HepG2 (cell line): Measurements from ENCODE around the gene OSBPL9. TPM values are rescaled to one million over a fixed set of nuclear protein-coding genes. Genes with fewer than 3 reads are reported as not detected.

Experiments used
- ATAC-seq: fragments of 200-7000 bp; cut with Tn5 transposase; 3 replicates; pipeline ENCODE4 v1.9.1; 2020; ENCODE audit warnings: mild to moderate bottlenecking, moderate library complexity
- BruUV-seq: library from RNA; stranded (reverse); fragments of 400-500 nt; replicated peaks from 2 replicates; lab custom pipeline; 2021; lab: Mats Ljungman, UMichigan
- CTCF ChIA-PET: fragments of 300-600 bp; formaldehyde crosslinking; extraction: SDS; loops from one replicate; lab custom pipeline; 2021; ENCODE audit warnings: low total read pairs, inconsistent platforms, low intra/inter-chr PET ratio; lab: Yijun Ruan, JAX
- POLR2A ChIA-PET: fragments of 350-600 bp; sonication (Branson Sonifier 250); formaldehyde crosslinking; loops from one replicate; lab custom pipeline; 2020; ENCODE audit warnings: antibody characterized with exemption, inconsistent platforms; lab: Yijun Ruan, JAX
- DNase-seq: peaks from one replicate; pipeline ENCODE4 v3.0.0-alpha.2; 2015; ENCODE audit warnings: low spot score
- FAIRE-seq: peaks from 3 replicates; lab custom pipeline; 2011; peaks lifted over from hg19 to GRCh38; lab: Jason Lieb, UNC
- H2AFZ ChIP-seq: one replicate; pipeline ENCODE4 v1.6.1; 2011; ENCODE audit warnings: low read length, inconsistent platforms
- H3K27ac ChIP-seq: fragments of 300-600 bp; 3 replicates; pipeline ENCODE4 v1.8.0; 2011; ENCODE audit warnings: mixed run types, mild to moderate bottlenecking, mixed read lengths, low read length, inconsistent platforms; ENCODE audit not compliant: insufficient read depth; ENCODE audit errors: extremely low read length
- H3K27me3 ChIP-seq, 2 experiments: fragments of 200-600 bp in 1 of 2; 2 replicates in 1 of 2; 3 replicates in 1 of 2; pipeline versions ENCODE4 v1.6.0 to v1.8.0; 2011; ENCODE audit warnings: low read length in 2 of 2, mild to moderate bottlenecking in 2 of 2, moderate library complexity in 2 of 2, inconsistent platforms in 1 of 2; ENCODE audit not compliant: insufficient read depth in 2 of 2, control insufficient read depth in 1 of 2
- H3K36me3 ChIP-seq, 2 experiments: fragments of 200-600 bp in 1 of 2; replicated peaks in 1 of 2; 2 replicates in 1 of 2; 3 replicates in 1 of 2; pipeline versions ENCODE4 v1.5.1 to v1.8.0; 2011; ENCODE audit warnings: low read length in 2 of 2, inconsistent platforms in 1 of 2; ENCODE audit not compliant: insufficient read depth in 2 of 2, control insufficient read depth in 1 of 2
- H3K4me1 ChIP-seq: 2 replicates; pipeline ENCODE4 v1.5.1; 2012; ENCODE audit warnings: low read length, inconsistent platforms; ENCODE audit not compliant: insufficient read depth
- H3K4me2 ChIP-seq: 2 replicates; pipeline ENCODE4 v1.6.0; 2011; ENCODE audit warnings: low read depth, low read length, inconsistent platforms
- H3K4me3 ChIP-seq, 3 experiments: fragments of 200-600 bp in 1 of 3; sonication (generic), shearing (Covaris generic) in 1 of 3; replicated peaks in 1 of 3; 2 replicates each; pipeline ENCODE4 v1.5.1; 2011 to 2016; ENCODE audit warnings: low read length in 3 of 3, inconsistent platforms in 2 of 3, low read depth in 2 of 3, mild to moderate bottlenecking in 2 of 3, control low read depth in 1 of 3, mixed read lengths in 1 of 3; ENCODE audit not compliant: insufficient read depth in 1 of 3
- H3K79me2 ChIP-seq: one replicate; pipeline ENCODE4 v1.6.1; 2011; ENCODE audit warnings: low read length, inconsistent platforms; ENCODE audit not compliant: insufficient read depth
- H3K9ac ChIP-seq: 2 replicates; pipeline ENCODE4 v1.6.0; 2011; ENCODE audit warnings: mild to moderate bottlenecking, low read depth, low read length, inconsistent platforms; ENCODE audit not compliant: insufficient read depth
- H3K9me3 ChIP-seq: 2 replicates; pipeline ENCODE4 v1.5.1; 2012; ENCODE audit warnings: mild to moderate bottlenecking, low read length
- H4K20me1 ChIP-seq: 2 replicates; pipeline ENCODE4 v1.6.0; 2011; ENCODE audit warnings: inconsistent platforms, mild to moderate bottlenecking, low read length, moderate library complexity; ENCODE audit not compliant: insufficient read depth
- CEBPG ChIP-seq: IDR thresholded peaks from 2 replicates; pipeline ENCODE4 v1.6.1; 2016
- FOXO1 ChIP-seq: sonication (generic); formaldehyde crosslinking; IDR thresholded peaks from 2 replicates; pipeline ENCODE4 v1.4.0; 2020; ENCODE audit warnings: missing genetic modification reagents
- MED1 ChIP-seq: sonication (generic); formaldehyde crosslinking; IDR thresholded peaks from 2 replicates; pipeline ENCODE4 v1.4.0; 2020; ENCODE audit warnings: missing genetic modification reagents
- RARG ChIP-seq: sonication (generic); formaldehyde crosslinking; IDR thresholded peaks from 2 replicates; pipeline ENCODE4 v1.4.0; 2020; ENCODE audit warnings: low read depth, mild to moderate bottlenecking, missing genetic modification reagents
- ZNF230 ChIP-seq: sonication (generic); formaldehyde crosslinking; IDR thresholded peaks from 2 replicates; pipeline ENCODE4 v1.4.0; 2020; ENCODE audit warnings: mild to moderate bottlenecking, missing genetic modification reagents
- ZNF343 ChIP-seq: sonication (generic); formaldehyde crosslinking; IDR thresholded peaks from 2 replicates; pipeline ENCODE4 v1.4.0; 2020; ENCODE audit warnings: mild to moderate bottlenecking, missing genetic modification reagents
- ZNF644 ChIP-seq: IDR thresholded peaks from 2 replicates; pipeline ENCODE4 v1.6.1; 2016; ENCODE audit warnings: low read depth
- ZNF678 ChIP-seq: sonication (generic); formaldehyde crosslinking; IDR thresholded peaks from 2 replicates; pipeline ENCODE4 v1.4.0; 2020; ENCODE audit warnings: mild to moderate bottlenecking, missing genetic modification reagents
- WGBS: methylation state at CpG from one replicate; pipeline ENCODE4 v1.1.6; 2017; ENCODE audit warnings: low lambda C conversion rate; 5-methylcytosine and 5-hydroxymethylcytosine counted together
- in situ Hi-C: cut with HindIII; loops from 2 replicates; pipeline ENCODE4 v1.10.0; 2017; ENCODE audit warnings: low pct_unique_long_range_greater_than_20kb; ENCODE audit not compliant: extremely low pct_ligation_motif_present
- intact Hi-C: fragments of 100-400 bp; cut with micrococcal nuclease; formaldehyde crosslinking; loops from one replicate; pipeline ENCODE4 v1.10.0; 2022; ENCODE audit not compliant: unreplicated experiment
- polyA plus RNA-seq, 8 experiments: library from polyadenylated mRNA; depleted of rRNA in 3 of 8; stranded (reverse) in 7 of 8; unstranded in 1 of 8; fragments of >200 nt; fragmentation: Illumina TruSeq in 4 of 8; extraction: Trizol in 4 of 8; gene quantifications; 2 replicates each; pipeline versions ENCODE4 v1.2.1 to v1.2.3, GENCODE V29; 2011 to 2016; ENCODE audit warnings: low read depth in 4 of 8, missing spikeins in 1 of 8, mixed read lengths in 1 of 8; ENCODE audit not compliant: insufficient read depth in 1 of 8
- total RNA-seq, 5 experiments: library from RNA; depleted of rRNA; stranded (reverse); fragments of >200 nt; fragmentation: Illumina TruSeq; extraction: Trizol; gene quantifications; 2 replicates each; pipeline ENCODE4 v1.2.3, GENCODE V29; 2016; ENCODE audit warnings: low read depth in 1 of 5
- TF ChIP-seq, protein P1 (sequence below): sonication (generic); formaldehyde crosslinking; IDR thresholded peaks from 2 replicates; pipeline ENCODE4 v1.5.0; 2020; ENCODE audit warnings: mild to moderate bottlenecking, missing genetic modification reagents
- TF ChIP-seq, protein P2 (sequence below): sonication (generic); formaldehyde crosslinking; IDR thresholded peaks from 2 replicates; pipeline ENCODE4 v1.4.0; 2020; ENCODE audit warnings: mild to moderate bottlenecking, low read depth, missing genetic modification reagents
- TF ChIP-seq, protein P3 (sequence below), 2 experiments: IDR thresholded peaks; 2 replicates each; pipeline ENCODE4 v1.6.1; 2011 to 2012; ENCODE audit warnings: low read length in 2 of 2, borderline replicate concordance in 1 of 2, low read depth in 1 of 2, mild to moderate bottlenecking in 1 of 2, moderate library complexity in 1 of 2
- TF ChIP-seq, protein P4 (sequence below): IDR thresholded peaks from 2 replicates; pipeline ENCODE4 v1.6.1; 2016; ENCODE audit warnings: mild to moderate bottlenecking, missing biosample characterization, missing genetic modification reagents

Gene OSBPL9
- total and polyA plus RNA-seq, 2 of the 13 experiments (the other 11 are each of a cell fraction or from before 2014, with no cell fraction given) = 83.6 to 142 TPM

DNA sequence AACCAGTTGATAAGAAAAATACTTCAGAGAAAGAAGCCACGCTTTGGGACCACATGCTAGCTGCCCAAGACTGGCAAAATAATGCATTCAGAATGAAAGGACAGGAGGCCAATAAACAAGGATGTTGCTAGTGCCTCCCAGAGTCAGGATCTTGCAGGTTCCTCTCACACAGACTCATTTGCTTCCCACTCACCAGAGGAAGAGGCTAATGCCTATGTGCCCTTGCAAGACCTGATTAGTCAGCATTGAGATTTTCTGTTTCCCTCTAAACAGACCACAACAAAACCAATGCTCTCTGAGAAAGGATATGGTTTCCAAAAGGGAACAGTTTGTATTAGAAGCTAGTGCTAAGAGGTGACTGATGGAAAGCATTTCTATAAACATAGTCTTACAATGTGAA, 176.0 kb downstream of the OSBPL9 start:
- in situ Hi-C loops (no loop called here), intact Hi-C loops (no loop called here)
- H3K79me2 ChIP-seq = no peaks in the 10 kb centered on the region
- no peak for ATAC-seq
- peaks cover 19 to 71% of the 10 kb centered on the region in 2 experiments for H3K36me3 ChIP-seq
- H3K27me3 ChIP-seq = no peaks in the 10 kb centered on the region
- H3K4me1 ChIP-seq = no peaks in the 10 kb centered on the region
- CTCF ChIA-PET = no interaction called here
- POLR2A ChIA-PET = no interaction called here
- TF ChIP-seq, protein P1, sequence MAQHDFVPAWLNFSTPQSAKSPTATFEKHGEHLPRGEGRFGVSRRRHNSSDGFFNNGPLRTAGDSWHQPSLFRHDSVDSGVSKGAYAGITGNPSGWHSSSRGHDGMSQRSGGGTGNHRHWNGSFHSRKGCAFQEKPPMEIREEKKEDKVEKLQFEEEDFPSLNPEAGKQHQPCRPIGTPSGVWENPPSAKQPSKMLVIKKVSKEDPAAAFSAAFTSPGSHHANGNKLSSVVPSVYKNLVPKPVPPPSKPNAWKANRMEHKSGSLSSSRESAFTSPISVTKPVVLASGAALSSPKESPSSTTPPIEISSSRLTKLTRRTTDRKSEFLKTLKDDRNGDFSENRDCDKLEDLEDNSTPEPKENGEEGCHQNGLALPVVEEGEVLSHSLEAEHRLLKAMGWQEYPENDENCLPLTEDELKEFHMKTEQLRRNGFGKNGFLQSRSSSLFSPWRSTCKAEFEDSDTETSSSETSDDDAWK (CRISPR knock-in tag) = no peak
- TF ChIP-seq CEBPG (CRISPR knock-in tag) (no peak), RARG (no peak), ZNF678 (CRISPR knock-in tag) (no peak), ZNF644 (no peak), FOXO1 (CRISPR knock-in tag) (no peak), ZNF230 (CRISPR knock-in tag) (no peak), ZNF343 (CRISPR knock-in tag) (no peak), MED1 (CRISPR knock-in tag) (no peak)
- TF ChIP-seq, protein P2, sequence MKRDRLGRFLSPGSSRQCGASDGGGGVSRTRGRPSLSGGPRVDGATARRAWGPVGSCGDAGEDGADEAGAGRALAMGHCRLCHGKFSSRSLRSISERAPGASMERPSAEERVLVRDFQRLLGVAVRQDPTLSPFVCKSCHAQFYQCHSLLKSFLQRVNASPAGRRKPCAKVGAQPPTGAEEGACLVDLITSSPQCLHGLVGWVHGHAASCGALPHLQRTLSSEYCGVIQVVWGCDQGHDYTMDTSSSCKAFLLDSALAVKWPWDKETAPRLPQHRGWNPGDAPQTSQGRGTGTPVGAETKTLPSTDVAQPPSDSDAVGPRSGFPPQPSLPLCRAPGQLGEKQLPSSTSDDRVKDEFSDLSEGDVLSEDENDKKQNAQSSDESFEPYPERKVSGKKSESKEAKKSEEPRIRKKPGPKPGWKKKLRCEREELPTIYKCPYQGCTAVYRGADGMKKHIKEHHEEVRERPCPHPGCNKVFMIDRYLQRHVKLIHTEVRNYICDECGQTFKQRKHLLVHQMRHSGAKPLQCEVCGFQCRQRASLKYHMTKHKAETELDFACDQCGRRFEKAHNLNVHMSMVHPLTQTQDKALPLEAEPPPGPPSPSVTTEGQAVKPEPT (CRISPR knock-in tag) = no peak
- TF ChIP-seq, protein P3, sequence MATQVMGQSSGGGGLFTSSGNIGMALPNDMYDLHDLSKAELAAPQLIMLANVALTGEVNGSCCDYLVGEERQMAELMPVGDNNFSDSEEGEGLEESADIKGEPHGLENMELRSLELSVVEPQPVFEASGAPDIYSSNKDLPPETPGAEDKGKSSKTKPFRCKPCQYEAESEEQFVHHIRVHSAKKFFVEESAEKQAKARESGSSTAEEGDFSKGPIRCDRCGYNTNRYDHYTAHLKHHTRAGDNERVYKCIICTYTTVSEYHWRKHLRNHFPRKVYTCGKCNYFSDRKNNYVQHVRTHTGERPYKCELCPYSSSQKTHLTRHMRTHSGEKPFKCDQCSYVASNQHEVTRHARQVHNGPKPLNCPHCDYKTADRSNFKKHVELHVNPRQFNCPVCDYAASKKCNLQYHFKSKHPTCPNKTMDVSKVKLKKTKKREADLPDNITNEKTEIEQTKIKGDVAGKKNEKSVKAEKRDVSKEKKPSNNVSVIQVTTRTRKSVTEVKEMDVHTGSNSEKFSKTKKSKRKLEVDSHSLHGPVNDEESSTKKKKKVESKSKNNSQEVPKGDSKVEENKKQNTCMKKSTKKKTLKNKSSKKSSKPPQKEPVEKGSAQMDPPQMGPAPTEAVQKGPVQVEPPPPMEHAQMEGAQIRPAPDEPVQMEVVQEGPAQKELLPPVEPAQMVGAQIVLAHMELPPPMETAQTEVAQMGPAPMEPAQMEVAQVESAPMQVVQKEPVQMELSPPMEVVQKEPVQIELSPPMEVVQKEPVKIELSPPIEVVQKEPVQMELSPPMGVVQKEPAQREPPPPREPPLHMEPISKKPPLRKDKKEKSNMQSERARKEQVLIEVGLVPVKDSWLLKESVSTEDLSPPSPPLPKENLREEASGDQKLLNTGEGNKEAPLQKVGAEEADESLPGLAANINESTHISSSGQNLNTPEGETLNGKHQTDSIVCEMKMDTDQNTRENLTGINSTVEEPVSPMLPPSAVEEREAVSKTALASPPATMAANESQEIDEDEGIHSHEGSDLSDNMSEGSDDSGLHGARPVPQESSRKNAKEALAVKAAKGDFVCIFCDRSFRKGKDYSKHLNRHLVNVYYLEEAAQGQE (IDR thresholded peaks at IDR 0.05; ENCODE audit: borderline replicate concordance in 1 of 2, low read depth in 1 of 2, low read length in 2 of 2) = no peak
- TF ChIP-seq, protein P4, sequence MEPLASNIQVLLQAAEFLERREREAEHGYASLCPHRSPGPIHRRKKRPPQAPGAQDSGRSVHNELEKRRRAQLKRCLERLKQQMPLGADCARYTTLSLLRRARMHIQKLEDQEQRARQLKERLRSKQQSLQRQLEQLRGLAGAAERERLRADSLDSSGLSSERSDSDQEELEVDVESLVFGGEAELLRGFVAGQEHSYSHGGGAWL (CRISPR knock-in tag) = no peak
- H3K27ac ChIP-seq = no peak overlapping the region
- H2AFZ ChIP-seq = no peak overlapping the region
- H3K4me3 ChIP-seq = no peak overlapping the region
- DNase-seq = no peak
- WGBS = 100% methylated on average over 1 of the region's 1 CpG
- no peaks in the 10 kb centered on the region for H4K20me1 ChIP-seq
- H3K4me2 ChIP-seq = no peak overlapping the region
- no peak overlapping the region for H3K9ac ChIP-seq
- no peak for FAIRE-seq
- BruUV-seq = no TSS peak
- H3K9me3 ChIP-seq = no peaks in the 10 kb centered on the region
